ENCODE results near the gene ADD2.

DNA sequence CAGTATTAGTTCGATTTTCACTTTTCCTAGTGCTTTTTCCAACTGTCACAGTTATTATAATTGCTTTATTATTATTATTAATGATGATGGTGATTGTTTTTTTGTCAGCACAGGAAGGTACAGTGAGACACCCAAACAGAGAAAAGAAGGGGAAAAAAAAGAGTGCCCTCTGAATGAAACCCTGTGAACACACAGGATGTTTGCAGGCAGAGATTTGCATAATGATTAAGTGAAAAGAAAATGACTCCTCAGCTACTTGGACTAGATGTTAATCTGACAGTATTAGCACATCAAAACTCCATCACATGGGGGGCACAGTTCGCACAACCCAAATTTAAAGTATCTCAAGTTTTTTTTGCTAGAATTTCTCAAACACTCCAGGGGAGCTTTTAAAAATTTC lies 32.9 kb downstream of the ADD2 start:
- TF ChIP-seq, protein P1, sequence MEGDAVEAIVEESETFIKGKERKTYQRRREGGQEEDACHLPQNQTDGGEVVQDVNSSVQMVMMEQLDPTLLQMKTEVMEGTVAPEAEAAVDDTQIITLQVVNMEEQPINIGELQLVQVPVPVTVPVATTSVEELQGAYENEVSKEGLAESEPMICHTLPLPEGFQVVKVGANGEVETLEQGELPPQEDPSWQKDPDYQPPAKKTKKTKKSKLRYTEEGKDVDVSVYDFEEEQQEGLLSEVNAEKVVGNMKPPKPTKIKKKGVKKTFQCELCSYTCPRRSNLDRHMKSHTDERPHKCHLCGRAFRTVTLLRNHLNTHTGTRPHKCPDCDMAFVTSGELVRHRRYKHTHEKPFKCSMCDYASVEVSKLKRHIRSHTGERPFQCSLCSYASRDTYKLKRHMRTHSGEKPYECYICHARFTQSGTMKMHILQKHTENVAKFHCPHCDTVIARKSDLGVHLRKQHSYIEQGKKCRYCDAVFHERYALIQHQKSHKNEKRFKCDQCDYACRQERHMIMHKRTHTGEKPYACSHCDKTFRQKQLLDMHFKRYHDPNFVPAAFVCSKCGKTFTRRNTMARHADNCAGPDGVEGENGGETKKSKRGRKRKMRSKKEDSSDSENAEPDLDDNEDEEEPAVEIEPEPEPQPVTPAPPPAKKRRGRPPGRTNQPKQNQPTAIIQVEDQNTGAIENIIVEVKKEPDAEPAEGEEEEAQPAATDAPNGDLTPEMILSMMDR (conservative IDR thresholded peaks at IDR 0.05): no peak
- TF ChIP-seq EZH2 (IDR thresholded peaks at IDR 0.05; ENCODE audit: low read depth): no peak

Measured in PC-9 (cell line).